ENCODE data around the gene FOSB.
A peak's percentile ranks its signal among the peaks of the same experiment; 100 is the strongest.

FOSB gene

DNA sequence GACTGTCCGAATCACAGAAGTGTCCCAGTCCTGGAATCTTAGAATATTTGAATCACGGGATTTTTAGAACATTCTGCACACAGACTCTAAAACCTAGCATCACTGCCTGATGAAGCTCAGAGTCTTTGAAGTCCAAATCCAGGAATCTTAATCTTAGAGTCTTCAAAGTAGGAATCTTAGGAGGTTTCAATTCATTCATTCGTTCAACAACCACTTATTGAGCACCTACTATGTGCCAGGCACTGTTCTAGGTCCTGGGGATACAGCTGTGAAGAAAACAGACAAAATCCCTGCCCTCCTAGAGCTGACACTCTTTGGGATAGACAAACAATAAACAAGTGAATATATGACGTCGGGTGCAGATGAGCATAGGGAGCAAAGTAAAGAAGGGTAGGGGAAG lies 27.4 kb downstream of the FOSB start:
- TF ChIP-seq, protein P1, sequence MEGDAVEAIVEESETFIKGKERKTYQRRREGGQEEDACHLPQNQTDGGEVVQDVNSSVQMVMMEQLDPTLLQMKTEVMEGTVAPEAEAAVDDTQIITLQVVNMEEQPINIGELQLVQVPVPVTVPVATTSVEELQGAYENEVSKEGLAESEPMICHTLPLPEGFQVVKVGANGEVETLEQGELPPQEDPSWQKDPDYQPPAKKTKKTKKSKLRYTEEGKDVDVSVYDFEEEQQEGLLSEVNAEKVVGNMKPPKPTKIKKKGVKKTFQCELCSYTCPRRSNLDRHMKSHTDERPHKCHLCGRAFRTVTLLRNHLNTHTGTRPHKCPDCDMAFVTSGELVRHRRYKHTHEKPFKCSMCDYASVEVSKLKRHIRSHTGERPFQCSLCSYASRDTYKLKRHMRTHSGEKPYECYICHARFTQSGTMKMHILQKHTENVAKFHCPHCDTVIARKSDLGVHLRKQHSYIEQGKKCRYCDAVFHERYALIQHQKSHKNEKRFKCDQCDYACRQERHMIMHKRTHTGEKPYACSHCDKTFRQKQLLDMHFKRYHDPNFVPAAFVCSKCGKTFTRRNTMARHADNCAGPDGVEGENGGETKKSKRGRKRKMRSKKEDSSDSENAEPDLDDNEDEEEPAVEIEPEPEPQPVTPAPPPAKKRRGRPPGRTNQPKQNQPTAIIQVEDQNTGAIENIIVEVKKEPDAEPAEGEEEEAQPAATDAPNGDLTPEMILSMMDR (IDR thresholded peaks at IDR 0.05; ENCODE audit: insufficient read depth, low read length, poor library complexity, severe bottlenecking) = no peak
- Histone ChIP-seq H3K27me3 (replicated peaks; ENCODE audit: control insufficient read depth, insufficient read depth, low read length) (peaks cover 3% of the 10 kb centered on the region; the same call in 1 of the 2 replicates), H3K36me3 (ENCODE audit: control insufficient read depth, insufficient read depth, low read length) (no peaks in the 10 kb centered on the region), H3K4me3 (replicated peaks; ENCODE audit: low read depth, low read length) (no peak overlapping the region)
- no peak for DNase-seq (ENCODE audit: extremely low read depth, insufficient read length)

DNA sequence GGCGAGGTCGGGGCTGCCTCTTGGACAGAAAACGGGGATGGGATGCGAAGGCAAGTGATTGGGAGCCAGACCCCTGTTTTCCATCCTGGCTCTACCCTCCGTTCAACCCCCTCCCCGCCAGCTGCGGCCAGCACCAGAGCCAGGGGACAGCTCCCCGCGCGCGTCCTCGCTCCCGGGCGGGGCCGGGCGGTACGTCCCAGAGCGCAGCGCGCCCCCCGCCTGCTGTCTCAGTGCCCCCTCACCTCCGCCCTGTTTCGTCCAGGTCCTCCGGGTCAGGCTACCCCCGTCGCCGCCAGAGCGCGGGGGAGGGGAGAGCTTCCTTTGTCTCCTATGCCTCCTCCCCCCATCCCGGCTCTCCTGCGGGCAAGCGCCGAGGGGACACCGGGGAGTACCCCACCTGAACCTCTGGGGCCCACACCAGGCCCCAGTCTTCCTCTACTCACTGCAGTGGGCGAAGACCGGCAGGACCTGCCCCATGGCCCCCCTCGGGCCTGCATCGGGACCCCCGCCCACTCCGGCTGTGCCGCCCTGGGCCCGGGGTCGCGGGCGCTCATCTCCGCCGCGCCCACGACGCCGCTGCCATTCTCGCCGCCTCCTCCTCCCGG lies 28.7 kb downstream of the FOSB start:
- Histone ChIP-seq H3K27me3 (replicated peaks; ENCODE audit: control insufficient read depth, insufficient read depth, low read length) (peaks cover 3% of the 10 kb centered on the region; the same call in 1 of the 2 replicates), H3K4me3 (replicated peaks; ENCODE audit: low read depth, low read length) (peak overlapping the region; percentile 57)
- no peak for DNase-seq (ENCODE audit: extremely low read depth, insufficient read length)

DNA sequence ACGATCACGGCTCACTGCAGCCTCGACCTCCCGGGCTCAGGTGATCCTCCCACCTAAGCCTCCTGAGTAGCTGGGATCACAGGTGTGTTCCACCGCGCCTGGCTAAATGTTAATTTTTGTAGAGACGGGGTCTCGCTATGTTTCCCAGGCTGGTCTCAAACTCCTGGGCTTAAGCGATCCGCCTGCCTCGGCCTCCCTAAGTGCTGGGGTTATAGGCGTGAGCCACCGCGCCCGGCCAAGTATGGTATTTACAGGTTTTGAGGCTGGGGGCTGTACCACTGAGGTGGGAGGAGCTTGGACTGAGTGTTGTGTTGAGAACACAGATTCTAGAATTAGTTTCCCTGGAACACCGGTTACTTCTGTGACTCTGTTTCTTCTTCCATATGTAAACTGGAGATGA lies 30.0 kb downstream of the FOSB start:
- Histone ChIP-seq H3K4me3 (replicated peaks; ENCODE audit: low read depth, low read length) (no peak overlapping the region), H3K27me3 (replicated peaks; ENCODE audit: control insufficient read depth, insufficient read depth, low read length) (peaks cover 3% of the 10 kb centered on the region; the same call in 1 of the 2 replicates), H3K36me3 (ENCODE audit: control insufficient read depth, insufficient read depth, low read length) (no peaks in the 10 kb centered on the region)
- DNase-seq (ENCODE audit: extremely low read depth, insufficient read length) = no peak
- TF ChIP-seq, protein P1 (IDR thresholded peaks at IDR 0.05; ENCODE audit: insufficient read depth, low read length, poor library complexity, severe bottlenecking) = no peak

More for the DNA sequence above, 28.7 kb downstream of the FOSB start:
- no peaks in the 10 kb centered on the region for H3K36me3 ChIP-seq (ENCODE audit: control insufficient read depth, insufficient read depth, low read length)
- TF ChIP-seq, protein P1 (IDR thresholded peaks at IDR 0.05; ENCODE audit: insufficient read depth, low read length, poor library complexity, severe bottlenecking) = no peak

DNA sequence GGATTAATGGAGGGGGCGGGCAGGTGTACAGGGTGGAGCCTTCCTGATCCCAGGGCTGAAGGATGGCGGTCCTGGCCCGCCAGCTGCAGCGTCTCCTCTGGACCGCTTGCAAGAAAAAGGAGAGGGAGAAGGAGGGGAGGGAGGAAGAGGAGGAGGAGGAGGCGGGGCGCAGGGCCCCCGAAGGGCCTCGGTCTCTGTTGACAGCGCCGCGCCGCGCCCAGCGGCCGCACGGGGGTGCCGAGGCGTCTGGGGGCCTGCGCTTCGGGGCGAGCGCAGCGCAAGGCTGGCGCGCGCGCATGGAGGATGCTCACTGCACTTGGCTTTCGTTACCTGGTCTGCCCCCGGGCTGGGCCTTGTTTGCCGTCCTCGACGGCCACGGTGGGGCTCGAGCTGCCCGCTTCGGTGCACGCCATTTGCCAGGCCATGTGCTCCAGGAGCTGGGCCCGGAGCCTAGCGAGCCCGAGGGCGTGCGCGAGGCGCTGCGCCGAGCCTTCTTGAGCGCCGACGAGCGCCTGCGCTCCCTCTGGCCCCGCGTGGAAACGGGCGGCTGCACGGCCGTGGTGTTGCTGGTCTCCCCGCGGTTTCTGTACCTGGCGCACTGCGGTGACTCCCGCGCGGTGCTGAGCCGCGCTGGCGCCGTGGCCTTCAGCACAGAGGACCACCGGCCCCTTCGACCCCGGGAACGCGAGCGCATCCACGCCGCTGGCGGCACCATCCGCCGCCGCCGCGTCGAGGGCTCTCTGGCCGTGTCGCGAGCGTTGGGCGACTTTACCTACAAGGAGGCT lies 30.8 kb downstream of the FOSB start, which contains the start of gene PPM1N:
Gene PPM1N (plus strand): TSS at position 33 of the 785 bp plus-strand sequence. CDS start 30 bp downstream, at position 63.
- Histone ChIP-seq H3K27me3 (replicated peaks; ENCODE audit: control insufficient read depth, insufficient read depth, low read length) (peaks cover 3% of the 10 kb centered on the region; the same call in 1 of the 2 replicates), H3K36me3 (ENCODE audit: control insufficient read depth, insufficient read depth, low read length) (no peaks in the 10 kb centered on the region), H3K4me3 (replicated peaks; ENCODE audit: low read depth, low read length) (peak within 1 kb of the TSS; percentile 51)
- peak; percentile 86 for DNase-seq (ENCODE audit: extremely low read depth, insufficient read length)
- TF ChIP-seq, protein P1 (IDR thresholded peaks at IDR 0.05; ENCODE audit: insufficient read depth, low read length, poor library complexity, severe bottlenecking) = peak; percentile 11

DNA sequence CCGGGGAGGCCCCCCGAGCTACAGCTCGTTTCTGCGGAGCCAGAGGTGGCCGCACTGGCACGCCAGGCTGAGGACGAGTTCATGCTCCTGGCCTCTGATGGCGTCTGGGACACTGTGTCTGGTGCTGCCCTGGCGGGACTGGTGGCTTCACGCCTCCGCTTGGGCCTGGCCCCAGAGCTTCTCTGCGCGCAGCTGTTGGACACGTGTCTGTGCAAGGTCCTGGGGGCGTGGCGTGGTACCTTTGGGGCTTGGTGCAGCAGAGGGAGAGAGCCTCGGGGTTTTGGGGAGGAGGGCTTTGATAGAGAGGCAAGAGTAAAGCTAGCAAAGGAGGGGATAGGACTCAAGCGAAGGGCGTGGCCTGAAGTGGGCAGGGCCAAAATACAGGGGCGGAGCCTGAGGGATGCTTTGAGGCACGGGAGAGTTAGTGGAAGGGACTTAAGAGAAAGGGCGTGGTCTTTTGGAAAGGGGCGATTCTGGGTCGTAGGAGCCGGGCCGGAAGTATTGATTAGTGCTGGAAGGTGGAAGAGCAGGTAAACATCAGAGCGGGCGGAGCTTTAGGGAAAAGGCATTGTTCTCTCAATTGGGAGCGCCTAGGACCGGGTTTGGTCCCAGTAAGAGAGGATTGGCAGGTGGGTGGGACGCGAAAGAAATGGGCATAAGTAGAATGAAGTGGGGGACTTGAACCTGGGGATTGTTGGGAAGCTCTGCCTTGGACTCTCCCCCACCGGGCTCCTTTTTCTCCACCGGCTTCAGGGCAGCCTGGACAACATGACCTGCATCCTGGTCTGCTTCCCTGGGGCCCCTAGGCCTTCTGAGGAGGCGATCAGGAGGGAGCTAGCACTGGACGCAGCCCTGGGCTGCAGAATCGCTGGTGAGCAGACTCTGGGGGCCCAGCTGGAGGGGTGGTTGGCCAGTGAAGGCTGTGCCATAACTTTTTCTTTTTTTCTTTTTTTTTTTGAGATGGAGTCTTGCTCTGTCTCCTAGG lies 31.7 kb downstream of the FOSB start:
- DNase-seq (ENCODE audit: extremely low read depth, insufficient read length) = peak; percentile 84
- Histone ChIP-seq H3K36me3 (ENCODE audit: control insufficient read depth, insufficient read depth, low read length) (no peaks in the 10 kb centered on the region), H3K27me3 (replicated peaks; ENCODE audit: control insufficient read depth, insufficient read depth, low read length) (peaks cover 3% of the 10 kb centered on the region; the same call in 1 of the 2 replicates), H3K4me3 (replicated peaks; ENCODE audit: low read depth, low read length) (no peak overlapping the region)
- TF ChIP-seq, protein P1 (IDR thresholded peaks at IDR 0.05; ENCODE audit: insufficient read depth, low read length, poor library complexity, severe bottlenecking) = no peak
